B cell (primary cell): ENCODE results near the gene RAB15.

Experiments
- EZH2 ChIP-seq: IDR thresholded peaks from 2 replicates; pipeline ENCODE4 v1.6.1; 2012; ENCODE audit warnings: borderline replicate concordance, low read depth, mild to moderate bottlenecking, moderate library complexity, low read length; ENCODE audit not compliant: insufficient read depth, poor library complexity, severe bottlenecking
- TF ChIP-seq, protein P1 (sequence below): fragments of 200-600 bp; IDR thresholded peaks from one replicate; pipeline ENCODE4 v1.8.0; 2022; ENCODE audit warnings: antibody characterized with exemption, mild to moderate bottlenecking

DNA sequence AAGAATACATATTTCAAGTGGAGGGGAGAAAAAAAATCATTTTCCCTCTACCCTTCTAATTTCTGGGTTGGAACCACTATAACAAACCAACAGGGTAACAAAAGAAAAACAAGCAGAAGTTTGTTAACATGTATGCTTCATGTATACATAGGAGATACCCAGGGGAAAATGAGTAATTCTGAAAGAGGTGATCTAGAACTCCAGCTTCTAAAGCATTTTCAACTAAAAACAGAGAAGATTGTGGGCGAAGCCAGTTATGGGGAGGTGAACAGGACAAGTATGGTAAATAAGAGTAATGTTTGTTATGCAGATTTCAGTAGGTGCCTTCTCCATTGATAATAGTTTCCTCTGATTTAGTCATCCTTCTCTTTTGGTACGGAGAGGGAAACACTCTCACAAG lies 31.3 kb upstream of the RAB15 start:
- TF ChIP-seq, protein P1, sequence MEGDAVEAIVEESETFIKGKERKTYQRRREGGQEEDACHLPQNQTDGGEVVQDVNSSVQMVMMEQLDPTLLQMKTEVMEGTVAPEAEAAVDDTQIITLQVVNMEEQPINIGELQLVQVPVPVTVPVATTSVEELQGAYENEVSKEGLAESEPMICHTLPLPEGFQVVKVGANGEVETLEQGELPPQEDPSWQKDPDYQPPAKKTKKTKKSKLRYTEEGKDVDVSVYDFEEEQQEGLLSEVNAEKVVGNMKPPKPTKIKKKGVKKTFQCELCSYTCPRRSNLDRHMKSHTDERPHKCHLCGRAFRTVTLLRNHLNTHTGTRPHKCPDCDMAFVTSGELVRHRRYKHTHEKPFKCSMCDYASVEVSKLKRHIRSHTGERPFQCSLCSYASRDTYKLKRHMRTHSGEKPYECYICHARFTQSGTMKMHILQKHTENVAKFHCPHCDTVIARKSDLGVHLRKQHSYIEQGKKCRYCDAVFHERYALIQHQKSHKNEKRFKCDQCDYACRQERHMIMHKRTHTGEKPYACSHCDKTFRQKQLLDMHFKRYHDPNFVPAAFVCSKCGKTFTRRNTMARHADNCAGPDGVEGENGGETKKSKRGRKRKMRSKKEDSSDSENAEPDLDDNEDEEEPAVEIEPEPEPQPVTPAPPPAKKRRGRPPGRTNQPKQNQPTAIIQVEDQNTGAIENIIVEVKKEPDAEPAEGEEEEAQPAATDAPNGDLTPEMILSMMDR = no peak
- no peak for TF ChIP-seq EZH2
